Stimulated activated CD4-positive, alpha-beta T cell treated with anti-CD3 and anti-CD28 coated beads, Interleukin-4, amount 100 ng/mL, for 48 hours (primary cell): ENCODE results near the gene NAA16.

Experiments used
- DNase-seq, 2 donors: peaks; one replicate each; pipeline ENCODE4 v3.0.0-alpha.2; 2020; ENCODE audit warnings: low read depth in 2 of 2

Gene NAA16

DNA sequence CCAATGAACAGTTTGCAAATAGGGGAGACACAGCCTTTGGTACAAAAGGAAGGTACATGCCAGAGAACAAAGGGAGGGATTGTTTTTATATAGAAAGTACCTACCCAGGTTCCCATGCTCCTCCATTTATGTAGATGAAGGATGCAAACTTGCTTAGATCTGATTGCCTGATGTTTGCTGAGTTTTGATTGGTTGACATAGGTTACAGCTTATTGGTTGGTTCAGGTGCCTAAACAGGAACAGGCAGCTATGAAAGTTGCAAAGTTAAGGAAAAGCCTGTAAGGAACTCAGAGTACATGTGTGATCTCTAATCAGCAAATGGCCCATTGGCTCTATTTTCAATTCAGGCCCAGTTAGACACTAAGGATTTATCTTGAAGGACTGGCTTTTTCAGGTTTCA is 6.5 kb upstream of the NAA16 start:
- DNase-seq = no peak

DNA sequence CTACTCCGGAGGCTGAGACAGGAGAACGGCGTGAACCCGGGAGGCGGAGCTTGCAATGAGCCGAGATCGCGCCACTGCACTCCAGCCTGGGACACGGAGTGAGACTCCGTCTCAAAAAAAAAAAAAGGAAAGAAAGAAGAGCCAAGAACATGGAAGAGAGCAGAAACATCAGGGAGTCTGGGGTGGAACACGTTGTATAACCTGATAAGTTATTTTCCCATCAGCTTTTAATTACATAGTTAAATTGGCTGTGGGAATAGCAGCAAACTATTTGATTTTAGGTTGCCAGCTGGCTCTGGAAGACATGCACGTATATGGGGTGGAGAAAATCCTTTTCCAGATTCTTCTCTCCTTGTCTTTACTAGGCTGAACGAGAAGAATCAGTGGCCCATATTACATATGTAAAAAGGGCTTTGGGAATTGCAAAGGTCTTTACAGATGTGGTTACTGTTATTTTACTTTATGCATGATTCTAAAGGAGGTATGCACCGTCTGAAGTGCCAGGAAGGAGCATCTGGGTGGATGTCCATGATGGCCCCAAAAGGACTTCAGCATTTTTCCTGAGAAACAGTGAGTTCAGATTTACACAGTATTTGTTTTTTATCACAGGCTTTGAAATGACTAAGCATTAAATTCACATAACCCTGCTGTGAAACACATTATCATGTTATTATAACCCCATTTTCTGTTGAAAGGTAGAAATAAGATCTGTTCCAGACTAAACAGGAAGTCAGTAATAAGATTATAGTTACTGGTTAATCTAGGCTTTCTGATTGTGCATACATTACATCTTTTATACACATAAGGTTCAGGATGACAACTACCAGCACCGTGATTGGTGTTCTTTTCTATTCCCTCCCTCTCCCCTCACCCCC is 4.6 kb upstream of the NAA16 start:
- DNase-seq = no peak

DNA sequence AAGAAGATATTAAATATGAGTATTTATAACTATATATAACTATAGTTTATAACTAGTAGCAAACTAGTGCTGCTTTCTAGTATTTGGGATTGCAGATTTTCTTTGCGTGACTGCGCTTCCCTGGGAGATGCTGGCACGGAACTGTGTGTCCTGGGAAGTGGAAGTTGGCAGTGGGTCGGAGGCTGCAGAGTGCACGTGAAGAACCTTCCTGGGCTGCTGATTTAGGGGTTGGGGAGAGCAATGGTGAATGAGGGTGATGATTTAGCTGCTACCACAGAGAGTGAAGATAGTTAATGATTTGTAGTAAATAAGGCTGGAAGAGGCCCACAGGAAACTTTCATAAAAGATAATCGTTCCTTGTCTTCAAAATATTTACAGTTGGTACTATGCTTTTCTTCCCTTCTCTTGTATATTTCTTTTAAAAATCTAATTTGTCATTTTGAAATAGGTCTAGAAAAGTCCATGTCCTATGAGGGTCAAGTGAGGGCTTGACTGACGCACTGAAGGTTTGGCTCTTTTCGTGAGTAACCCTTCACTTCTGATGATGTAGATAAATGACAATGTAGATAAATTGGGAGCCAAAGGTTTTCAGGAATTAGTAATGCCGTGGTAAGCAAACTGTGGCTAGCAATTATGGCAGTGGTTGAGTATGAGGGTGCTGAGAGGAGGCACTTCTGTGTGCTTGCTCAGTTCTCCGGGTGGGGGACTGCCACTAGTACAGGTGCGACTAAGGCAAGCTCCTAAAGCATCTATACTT is 3.0 kb upstream of the NAA16 start:
- DNase-seq = no peak

DNA sequence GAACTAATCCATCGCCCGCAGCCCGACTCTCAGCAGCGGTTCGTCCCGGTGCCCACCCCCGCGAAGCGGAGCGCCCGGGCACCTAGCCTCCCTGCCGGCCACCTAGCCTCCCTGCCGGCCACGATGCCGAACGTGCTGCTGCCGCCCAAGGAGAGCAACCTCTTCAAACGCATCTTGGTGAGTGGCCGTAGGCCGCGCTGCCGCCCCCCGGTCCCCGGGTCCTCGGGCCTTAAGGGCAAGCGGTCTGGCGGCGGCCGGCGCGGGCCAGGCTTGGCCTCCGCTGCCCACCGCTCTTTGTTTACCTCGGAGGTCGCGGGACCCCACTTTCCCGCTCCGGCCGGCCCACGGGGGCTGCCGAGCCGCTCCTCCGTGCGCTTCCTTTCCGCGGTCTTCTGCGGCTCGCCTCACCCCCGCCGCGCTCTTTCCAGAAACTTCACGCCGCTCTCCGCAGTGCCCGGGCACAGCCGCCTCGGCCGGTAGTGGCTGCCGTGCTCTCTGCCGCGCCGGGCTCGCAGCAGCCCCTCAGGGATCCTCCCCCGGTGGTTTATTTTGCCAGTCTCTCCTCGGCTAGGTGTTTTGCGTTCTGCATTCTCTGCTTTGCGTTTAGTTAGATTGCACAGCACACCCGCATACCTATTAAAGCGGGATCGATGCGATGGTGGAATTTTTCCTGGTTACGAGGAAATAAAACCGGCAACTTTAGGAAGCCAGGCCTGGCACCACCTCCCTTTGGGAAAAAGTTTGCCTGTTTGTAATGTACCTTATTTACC is 524 bp downstream of the NAA16 start:
- peak; percentile 25 to 38 for DNase-seq

DNA sequence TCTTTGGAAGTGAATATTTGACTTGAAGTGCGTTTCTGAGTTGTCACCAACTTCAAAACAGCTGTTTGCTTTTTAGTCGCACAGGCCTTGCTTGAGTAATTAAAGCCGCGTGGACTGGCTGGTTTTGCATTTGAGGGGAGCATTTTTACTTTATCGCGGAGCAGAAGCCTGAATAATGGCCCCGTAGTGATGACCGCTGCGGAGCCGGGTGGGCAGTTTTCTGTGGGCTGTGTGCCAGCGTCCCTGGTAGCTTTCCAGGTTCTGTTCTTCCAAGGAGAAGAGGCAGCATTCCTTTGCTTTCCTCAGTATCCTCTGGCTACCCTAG is 1.1 kb downstream of the NAA16 start:
- no peak for DNase-seq

DNA sequence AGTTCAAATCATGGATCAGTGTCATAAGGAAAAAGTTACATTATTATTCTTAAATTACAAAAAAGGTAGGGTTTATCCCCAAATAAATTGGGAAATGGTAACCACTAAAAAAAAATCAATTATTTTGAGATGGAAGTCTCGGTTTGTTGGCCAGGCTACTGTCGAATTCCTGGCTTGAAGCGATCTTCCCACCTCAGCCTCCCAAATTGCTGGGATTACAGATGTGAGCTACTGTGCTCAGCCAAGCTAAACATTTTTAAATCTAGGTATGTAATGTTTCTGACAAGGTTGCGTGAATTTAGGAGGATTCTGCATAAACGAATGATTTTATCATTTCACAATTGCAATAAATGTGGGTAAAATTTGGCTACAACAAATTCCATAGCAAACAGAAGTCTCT is 2.0 kb downstream of the NAA16 start:
- no peak for DNase-seq

DNA sequence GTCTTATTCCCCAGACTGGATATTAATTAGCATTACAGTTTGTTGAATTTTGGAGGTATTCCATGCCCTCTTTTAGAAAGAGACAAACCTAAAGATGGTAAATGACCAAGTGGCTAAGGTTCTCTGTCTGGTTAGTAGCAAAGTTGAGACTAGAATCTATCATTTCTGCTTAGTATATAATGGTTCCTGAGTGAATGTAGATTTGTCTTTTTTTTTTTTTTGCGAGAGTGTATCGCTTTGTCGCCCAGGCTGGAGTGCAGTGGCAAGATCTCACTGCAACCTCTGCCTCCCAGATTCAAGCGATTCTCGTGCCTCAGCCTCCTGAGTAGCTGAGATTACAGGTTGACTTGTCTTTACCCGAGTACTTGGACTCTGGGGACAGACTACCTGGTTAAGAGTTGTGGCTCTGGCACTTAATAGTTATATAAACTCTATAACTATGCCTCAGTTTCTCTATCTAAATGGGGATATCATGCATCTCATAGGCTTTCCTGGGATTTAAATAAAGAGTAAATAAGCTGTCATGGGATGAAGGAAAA is 2.7 kb downstream of the NAA16 start:
- DNase-seq = no peak

DNA sequence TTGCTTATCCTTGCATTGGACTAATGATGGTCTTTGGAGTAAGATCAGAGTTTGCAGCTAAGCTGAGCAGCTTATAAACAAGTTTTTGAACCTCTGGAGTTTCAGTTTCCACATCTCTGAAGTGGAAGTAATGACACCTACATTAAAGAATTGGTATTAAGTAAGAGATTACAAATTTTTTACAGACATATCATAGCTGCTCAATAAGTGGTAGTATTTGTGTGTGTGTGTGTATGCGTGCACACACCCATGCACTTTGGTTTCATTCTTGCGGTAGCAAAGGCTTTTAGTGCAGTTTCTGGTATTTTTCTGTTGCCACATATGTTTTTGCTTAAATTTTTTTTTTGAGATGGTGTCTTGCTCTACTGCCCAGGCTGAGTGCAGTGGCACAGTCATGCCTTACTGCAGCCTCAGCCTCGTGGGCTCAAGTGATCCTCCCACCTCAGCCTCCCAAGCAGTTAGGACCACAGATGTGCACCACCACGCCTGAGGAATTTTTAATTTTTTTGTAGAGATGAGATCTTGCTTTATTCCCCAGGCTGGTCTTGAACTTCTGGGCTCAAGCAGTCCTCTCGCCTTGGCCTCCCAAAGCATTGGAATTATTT is 4.5 kb downstream of the NAA16 start:
- DNase-seq = no peak

DNA sequence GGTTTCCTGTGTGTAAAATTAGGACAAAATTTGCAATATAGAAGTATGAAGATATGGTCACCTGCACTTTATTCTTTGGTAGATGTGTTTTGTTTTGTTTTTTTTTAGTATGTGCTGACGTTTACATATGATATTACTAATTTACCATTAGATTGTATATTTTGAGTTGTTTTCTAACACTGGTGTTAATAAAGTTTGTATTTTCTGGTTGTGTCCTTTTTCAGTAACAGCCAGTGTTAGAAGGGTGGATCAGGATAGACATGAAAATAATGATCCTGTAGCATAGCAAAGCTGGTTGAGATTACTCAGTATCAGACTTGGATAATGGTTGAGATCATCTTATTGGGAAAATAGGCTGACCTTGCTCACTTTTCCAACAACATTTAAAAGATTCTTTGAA is 6.2 kb downstream of the NAA16 start:
- DNase-seq = no peak

DNA sequence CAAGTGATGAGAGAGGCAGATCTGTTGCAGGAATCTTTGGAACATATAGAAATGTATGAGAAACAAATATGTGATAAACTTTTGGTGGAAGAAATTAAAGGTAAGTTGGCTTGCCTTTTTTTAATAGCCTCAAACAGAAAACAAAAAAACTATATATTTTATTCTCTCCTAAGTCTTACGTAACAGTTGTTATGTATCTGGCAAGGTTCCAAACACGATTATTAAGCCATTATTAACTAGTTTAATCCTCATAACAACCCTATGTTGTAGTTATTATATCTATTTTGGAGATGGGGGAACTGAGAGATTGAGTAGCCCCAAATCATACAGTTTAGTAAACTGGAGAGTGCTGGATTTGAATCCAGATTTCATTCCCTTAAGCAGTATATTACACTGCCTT is 14.7 kb downstream of the NAA16 start:
- no peak for DNase-seq

DNA sequence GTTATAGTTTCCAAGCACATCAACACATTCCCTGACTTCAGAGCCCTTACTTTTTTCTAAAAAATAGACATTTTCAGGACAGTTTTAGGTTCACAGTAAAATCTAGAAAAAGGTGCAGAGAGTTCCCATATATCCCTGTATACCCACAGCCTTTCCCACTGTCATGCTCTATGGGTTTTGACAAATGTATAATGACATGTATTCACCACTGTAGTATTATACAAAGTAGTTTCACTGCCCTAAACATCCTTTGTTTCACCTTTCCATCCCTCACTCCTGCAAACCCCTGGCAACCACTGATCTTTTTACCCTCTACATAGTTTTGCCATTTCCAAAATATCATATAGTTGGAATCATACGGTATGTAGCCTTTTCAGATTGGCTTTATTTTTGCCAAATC is 15.6 kb downstream of the NAA16 start:
- DNase-seq = no peak

DNA sequence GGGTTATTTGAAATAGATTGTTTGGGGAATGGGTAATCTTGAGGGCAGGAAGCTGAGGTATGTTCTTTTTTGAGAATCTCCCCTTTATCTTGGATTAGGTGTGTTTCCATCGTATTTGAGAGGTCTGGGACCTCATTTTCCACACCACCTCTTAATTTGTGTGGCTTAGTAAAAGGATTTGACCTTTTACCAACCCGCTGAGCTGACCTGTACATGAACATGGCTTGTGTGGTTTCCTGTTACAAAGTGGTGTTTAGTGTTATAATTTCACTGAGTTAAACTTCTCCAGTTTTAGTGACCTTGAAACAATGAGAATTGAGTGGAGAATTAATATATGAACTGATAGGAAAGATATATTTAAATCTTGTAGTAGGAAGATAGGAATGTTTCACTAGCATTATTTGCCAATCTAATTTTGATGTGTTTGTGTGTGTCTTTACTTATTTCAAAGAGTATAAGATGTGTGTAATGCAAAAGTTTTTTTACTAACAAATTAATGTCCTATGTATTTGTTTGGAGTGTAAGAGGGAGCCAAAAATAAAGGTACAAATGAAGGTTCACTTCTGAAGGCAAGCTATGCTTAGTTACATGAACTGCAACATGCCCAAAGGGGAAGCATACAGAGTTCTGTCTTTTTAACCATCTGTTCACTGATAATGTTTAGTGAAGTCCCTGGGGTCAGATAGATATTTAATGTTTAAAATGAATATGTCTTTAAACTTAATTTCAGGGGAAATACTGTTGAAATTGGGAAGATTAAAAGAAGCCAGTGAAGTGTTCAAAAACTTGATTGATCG is 17.1 kb downstream of the NAA16 start:
- no peak for DNase-seq

DNA sequence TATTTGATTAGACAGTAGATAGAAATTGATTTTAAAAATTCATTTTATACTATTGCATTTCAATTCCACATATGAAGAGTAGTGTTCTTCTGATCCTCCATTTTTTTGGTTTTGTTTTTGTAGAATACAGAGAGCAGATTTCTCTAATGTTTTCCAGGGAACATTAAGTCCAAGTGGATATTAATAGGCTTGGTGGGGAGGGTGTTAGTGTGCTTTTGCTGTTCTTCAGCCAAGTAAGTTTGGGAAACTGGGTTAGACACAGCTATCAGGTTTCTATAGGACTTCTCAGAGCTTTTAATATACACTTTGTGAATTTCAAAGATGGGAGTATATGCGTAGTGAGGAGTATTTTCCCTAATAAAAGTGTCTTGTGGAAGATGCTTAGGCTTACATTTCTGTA is 21.8 kb downstream of the NAA16 start:
- DNase-seq = no peak

DNA sequence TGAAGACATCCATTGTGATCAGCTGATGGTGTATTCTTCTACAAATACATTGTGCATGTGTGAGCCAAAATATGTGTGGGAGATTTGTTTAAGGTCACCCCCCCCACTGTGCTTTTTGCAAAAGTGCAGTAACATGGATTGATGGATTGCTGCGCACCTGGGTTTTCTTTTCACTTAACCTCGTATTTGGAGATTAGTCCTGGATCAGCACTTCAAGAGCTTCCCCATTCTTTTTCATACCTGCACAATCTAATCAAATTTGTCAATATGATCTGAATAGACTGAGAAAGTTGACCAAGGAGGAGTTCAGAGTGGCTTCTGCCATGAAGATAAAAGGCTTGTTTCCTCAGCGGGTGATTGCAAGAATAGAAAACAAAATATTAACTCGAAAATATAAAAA is 23.7 kb downstream of the NAA16 start:
- no peak for DNase-seq

DNA sequence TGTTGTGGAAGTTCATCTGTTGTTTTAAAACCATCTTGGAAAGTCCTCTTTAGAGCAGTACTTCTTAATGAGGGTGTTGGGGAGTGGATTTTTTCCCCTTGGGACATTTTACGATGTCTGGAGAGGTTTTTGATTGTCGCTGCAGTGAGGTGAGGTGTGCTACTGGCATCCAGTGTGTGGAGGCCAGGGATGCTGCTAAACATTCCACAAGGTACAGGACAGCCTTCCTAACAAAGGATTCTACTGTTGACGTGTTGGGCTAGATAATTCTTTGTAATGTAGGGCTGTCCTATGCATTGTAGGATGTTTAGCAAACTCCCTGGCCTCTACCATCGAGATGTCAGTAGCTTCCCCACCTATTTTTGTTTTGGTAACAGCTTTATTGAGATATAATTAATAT is 33.3 kb downstream of the NAA16 start:
- DNase-seq = no peak

DNA sequence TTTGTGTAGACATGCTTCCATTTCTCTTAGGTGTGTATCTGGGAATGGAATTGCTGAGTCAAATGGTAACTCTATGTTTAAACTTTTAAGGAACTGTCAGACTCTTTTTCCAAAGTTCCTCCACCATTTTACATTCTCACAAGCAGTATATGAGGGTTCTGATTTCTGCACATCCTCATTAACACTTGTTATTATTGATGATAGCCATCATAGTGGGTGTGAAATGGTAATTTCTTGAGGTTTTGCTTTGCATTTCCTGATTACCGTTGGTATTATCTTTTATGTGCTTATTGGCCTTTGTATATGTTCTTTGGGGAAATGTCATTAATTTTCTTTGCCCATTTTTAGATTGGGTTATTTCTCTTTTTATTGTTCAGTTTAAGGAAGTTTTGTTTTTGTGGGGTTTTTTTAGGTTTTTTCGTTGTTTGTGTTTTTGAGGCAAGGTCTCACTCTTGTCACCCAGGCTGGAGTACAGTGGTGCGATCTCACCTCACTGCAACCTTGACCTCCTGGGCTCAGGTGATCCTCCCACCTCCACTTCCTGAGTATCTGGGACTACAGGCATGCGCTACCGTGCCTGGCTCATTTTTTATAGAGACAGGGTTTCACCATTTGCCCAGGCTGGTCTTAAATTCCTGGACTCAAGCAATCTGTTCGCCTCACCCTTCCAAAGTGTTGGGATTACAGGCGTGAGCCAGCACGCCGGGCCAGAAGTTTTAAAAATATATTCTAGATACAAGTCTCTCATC is 34.3 kb downstream of the NAA16 start:
- DNase-seq = no peak

DNA sequence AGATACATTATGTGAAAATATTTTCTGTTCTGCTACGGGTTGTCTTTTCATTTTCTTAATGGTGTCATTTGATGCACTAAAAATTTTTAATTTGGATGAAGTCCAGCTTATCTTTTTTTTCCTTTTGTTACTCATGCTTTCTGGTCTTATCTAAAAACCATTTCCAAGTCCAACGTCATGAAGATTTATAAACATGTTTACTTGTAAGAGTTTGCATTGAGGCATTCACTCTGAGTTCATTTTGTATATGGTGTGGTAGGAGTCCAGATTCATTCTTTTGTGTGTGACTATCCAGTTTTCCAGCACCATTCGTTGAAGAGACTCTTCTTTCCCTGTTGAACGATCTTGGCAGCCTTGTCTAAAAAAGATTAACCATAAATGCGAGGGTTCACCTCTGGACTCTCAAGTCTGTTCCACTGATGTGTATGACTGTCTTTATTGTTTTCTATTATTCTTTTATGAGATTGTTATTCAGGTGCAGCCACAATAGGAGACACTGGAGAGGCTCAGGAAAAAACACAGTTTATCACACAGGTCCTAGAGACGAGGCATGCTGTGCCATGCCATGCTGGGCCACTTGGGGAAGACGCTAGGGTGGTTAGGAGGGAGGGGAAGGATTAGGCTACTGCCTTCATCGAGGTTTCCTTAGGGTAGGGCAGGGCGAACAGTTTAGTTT is 35.0 kb downstream of the NAA16 start:
- DNase-seq = no peak

DNA sequence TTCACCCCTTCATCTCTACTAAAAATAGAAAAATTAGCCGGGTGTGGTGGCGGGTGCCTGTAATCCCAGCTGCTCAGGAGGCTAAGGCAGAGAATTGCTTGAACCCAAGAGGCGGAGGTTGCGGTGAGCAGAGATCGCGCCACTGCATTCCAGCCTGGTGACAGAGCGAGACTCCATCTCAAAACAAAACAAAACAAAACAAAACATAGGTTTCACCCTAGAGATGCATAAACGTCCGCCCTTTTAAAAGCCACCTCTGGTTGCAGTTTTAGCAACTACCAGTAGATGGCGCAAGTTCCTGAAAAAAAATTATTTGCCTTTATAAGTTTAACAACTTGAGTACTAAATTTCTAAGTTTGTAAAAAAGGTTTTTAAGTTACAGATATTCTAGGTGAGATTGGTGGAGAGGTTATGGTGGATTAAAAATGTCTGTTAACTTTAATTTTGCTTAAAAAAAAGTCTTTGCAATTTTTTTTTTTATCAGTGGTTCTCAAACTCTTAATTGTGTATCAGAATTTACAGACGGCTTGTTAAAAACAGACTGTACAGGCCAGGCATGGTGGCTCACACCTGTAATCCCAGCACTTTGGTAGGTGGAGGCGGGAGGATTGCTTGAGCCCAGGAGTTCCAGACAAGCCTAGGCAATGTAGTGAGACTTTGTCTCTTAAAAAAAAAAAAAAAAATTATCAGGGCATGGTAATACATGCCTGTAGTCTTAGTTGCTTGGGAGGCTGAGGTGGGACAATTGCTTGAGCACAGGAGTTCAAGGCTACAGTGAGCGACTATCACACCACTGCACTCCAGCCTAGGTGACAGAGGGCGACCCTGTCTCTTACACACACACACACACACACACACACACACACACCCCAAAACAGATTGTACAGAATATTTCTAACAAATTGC is 42.1 kb downstream of the NAA16 start:
- peak in 1 of 2 donors; percentile 5 for DNase-seq

DNA sequence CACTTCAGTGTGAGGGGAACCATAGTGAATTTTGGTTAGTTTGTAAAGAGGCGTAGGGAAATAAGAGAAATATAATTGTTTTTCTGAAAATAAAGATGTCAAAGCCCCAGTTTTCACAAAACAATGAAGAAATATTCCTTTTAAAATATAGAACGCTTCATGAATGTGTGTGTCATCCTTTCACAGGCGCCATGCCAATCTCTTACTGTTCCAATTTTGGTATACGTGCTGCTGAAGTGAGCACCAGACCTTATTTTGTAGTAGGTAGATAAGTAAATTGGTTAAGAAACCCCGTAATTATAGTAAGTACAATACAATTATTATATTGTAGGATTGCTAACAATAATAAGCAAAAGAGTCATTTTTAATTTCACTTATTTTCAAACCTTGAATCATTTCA is 43.3 kb downstream of the NAA16 start:
- no peak for DNase-seq
